A673 (cell line): ENCODE measurements around the gene CFAP20DC. TPM values are rescaled to one million over a fixed set of nuclear protein-coding genes. Genes with fewer than 3 reads are reported as not detected.

Source experiments
- BruUV-seq: library from RNA; stranded (reverse); fragments of 400-500 nt; replicated peaks from 2 replicates; lab custom pipeline; 2021; lab: Mats Ljungman, UMichigan
- CTCF ChIA-PET: fragments of 300-600 bp; sonication (Branson Sonifier 250); formaldehyde crosslinking; loops from one replicate; lab custom pipeline; 2022; ENCODE audit warnings: antibody characterized with exemption; lab: Charles Lee
- POLR2A ChIA-PET: fragments of 300-600 bp; sonication (Branson Sonifier 250); formaldehyde crosslinking; loops from one replicate; lab custom pipeline; 2022; ENCODE audit warnings: antibody characterized with exemption; ENCODE audit not compliant: low non-redundant PET; lab: Charles Lee
- DNase-seq: peaks from one replicate; pipeline ENCODE4 v3.0.0-alpha.2; 2015; ENCODE audit warnings: low spot score
- H3K27ac ChIP-seq: fragments of 200-600 bp; sonication (generic); 2 replicates; pipeline ENCODE4 v1.5.1; 2016; ENCODE audit warnings: mixed run types, low read depth, mild to moderate bottlenecking, mixed read lengths, antibody characterized with exemption, low read length; ENCODE audit not compliant: poor library complexity, severe bottlenecking
- H3K27me3 ChIP-seq: fragments of 200-600 bp; sonication (generic); replicated peaks from 2 replicates; pipeline ENCODE4 v1.6.1; 2017; ENCODE audit warnings: mixed run types, low read depth, mild to moderate bottlenecking, mixed read lengths, antibody characterized with exemption, low read length; ENCODE audit not compliant: insufficient read depth, poor library complexity
- H3K36me3 ChIP-seq: fragments of 200-600 bp; sonication (generic); 2 replicates; pipeline ENCODE4 v1.6.1; 2016; ENCODE audit warnings: mixed run types, mild to moderate bottlenecking, mixed read lengths, antibody characterized with exemption, low read length; ENCODE audit not compliant: insufficient read depth, poor library complexity, severe bottlenecking
- H3K4me1 ChIP-seq: fragments of 200-600 bp; sonication (generic); 2 replicates; pipeline ENCODE4 v1.6.1; 2017; ENCODE audit warnings: mixed run types, mild to moderate bottlenecking, mixed read lengths, antibody characterized with exemption, low read length; ENCODE audit not compliant: insufficient read depth, poor library complexity, severe bottlenecking
- H3K4me3 ChIP-seq: fragments of 200-600 bp; sonication (generic); 2 replicates; pipeline ENCODE4 v1.5.1; 2016; ENCODE audit warnings: low read depth, mixed run types, mild to moderate bottlenecking, mixed read lengths, low read length; ENCODE audit not compliant: poor library complexity, severe bottlenecking
- H3K9me3 ChIP-seq: fragments of 200-600 bp; sonication (generic); 2 replicates; pipeline ENCODE4 v1.6.1; 2016; ENCODE audit warnings: mixed run types, low read depth, mild to moderate bottlenecking, mixed read lengths, antibody characterized with exemption, low read length; ENCODE audit not compliant: poor library complexity, severe bottlenecking
- CTCF ChIP-seq: fragments of 300-800, 200-600 bp; sonication (generic); conservative IDR thresholded peaks from 2 replicates; pipeline ENCODE4 v1.5.1; 2017; ENCODE audit warnings: low read depth, mild to moderate bottlenecking, antibody characterized with exemption, low read length, moderate library complexity, mixed read lengths
- EZH2 ChIP-seq: fragments of 200-600 bp; sonication (generic); IDR thresholded peaks from 2 replicates; pipeline ENCODE4 v1.6.1; 2017; ENCODE audit warnings: borderline replicate concordance, low read depth, mild to moderate bottlenecking, mixed read lengths, antibody characterized with exemption, low read length; ENCODE audit not compliant: poor library complexity, severe bottlenecking
- intact Hi-C: fragments of 100-400 bp; cut with micrococcal nuclease; formaldehyde crosslinking; loops from one replicate; pipeline ENCODE4 v1.10.0; 2022; ENCODE audit not compliant: unreplicated experiment
- total RNA-seq: library from RNA; stranded (reverse); gene quantifications from 2 replicates; pipeline ENCODE4 v1.2.3, GENCODE V29; 2021

The CFAP20DC gene
- total RNA-seq, 1 experiment from 2014 or later = 1.3 TPM

GRCh38 chr3:59027607-59028006 is 22.2 kb downstream of the CFAP20DC start:
- ChIA-PET POLR2A (no interaction called here), CTCF (no interaction called here)
- TF ChIP-seq CTCF = no peak
- no peak for TF ChIP-seq EZH2
- Histone ChIP-seq H3K4me3 (no peak overlapping the region), H3K27me3 (no peaks in the 10 kb centered on the region), H3K4me1 (no peaks in the 10 kb centered on the region), H3K36me3 (no peaks in the 10 kb centered on the region), H3K9me3 (no peaks in the 10 kb centered on the region), H3K27ac (no peak overlapping the region)
- no peak for DNase-seq
- BruUV-seq = no TSS peak
- intact Hi-C loops = no loop called here

- intact Hi-C loops = no loop called here
- no peak for DNase-seq
- Histone ChIP-seq H3K9me3 (no peaks in the 10 kb centered on the region), H3K27ac (no peak overlapping the region), H3K4me1 (no peaks in the 10 kb centered on the region), H3K36me3 (no peaks in the 10 kb centered on the region), H3K27me3 (no peaks in the 10 kb centered on the region), H3K4me3 (no peak overlapping the region)
- CTCF ChIA-PET = no interaction called here
- POLR2A ChIA-PET = no interaction called here
- TF ChIP-seq EZH2 (no peak), CTCF (no peak)
- no TSS peak for BruUV-seq
Observed at GRCh38 chr3:59023612-59024011, 26.2 kb downstream of the CFAP20DC start.

- Histone ChIP-seq H3K9me3 (no peaks in the 10 kb centered on the region), H3K27me3 (no peaks in the 10 kb centered on the region), H3K4me3 (no peak overlapping the region), H3K36me3 (no peaks in the 10 kb centered on the region), H3K4me1 (no peaks in the 10 kb centered on the region), H3K27ac (no peak overlapping the region)
- POLR2A ChIA-PET = no interaction called here
- DNase-seq = no peak
- TF ChIP-seq EZH2 = no peak
- no peak for TF ChIP-seq CTCF
- CTCF ChIA-PET = no interaction called here
- BruUV-seq = no TSS peak
- intact Hi-C loops = no loop called here
Observed at GRCh38 chr3:59017617-59017984, 32.2 kb downstream of the CFAP20DC start.
